OCI-LY1 (cell line): ENCODE measurements around the gene SLC51B.

Source experiments
- H2AFZ ChIP-seq: fragments of 200-600 bp; sonication (generic), shearing (Covaris generic); 2 replicates; pipeline ENCODE4 v1.6.0; 2014; ENCODE audit warnings: antibody characterized with exemption, mild to moderate bottlenecking, low read length
- H3F3A ChIP-seq: fragments of 200-600 bp; sonication (generic), shearing (Covaris generic); 2 replicates; pipeline ENCODE4 v1.6.0; 2014; ENCODE audit warnings: mild to moderate bottlenecking, antibody characterized with exemption, low read length, moderate library complexity; ENCODE audit not compliant: insufficient read depth
- H3K27ac ChIP-seq: fragments of 200-600 bp; sonication (generic); 2 replicates; pipeline ENCODE4 v1.5.1; 2014; ENCODE audit warnings: low read length, mixed run types, mild to moderate bottlenecking, low read depth; ENCODE audit not compliant: poor library complexity, severe bottlenecking
- H3K27me3 ChIP-seq: fragments of 200-600 bp; sonication (generic); 2 replicates; pipeline ENCODE4 v1.6.0; 2014; ENCODE audit warnings: antibody characterized with exemption, mild to moderate bottlenecking, low read length, moderate library complexity; ENCODE audit not compliant: insufficient read depth
- H3K36me3 ChIP-seq: fragments of 200-600 bp; sonication (generic); 2 replicates; pipeline ENCODE4 v1.6.1; 2014; ENCODE audit warnings: mild to moderate bottlenecking, antibody characterized with exemption, low read length, moderate library complexity, mixed read lengths; ENCODE audit not compliant: insufficient read depth
- H3K4me1 ChIP-seq: fragments of 200-600 bp; sonication (generic); 2 replicates; pipeline ENCODE4 v1.5.1; 2014; ENCODE audit warnings: mild to moderate bottlenecking, low read length, moderate library complexity; ENCODE audit not compliant: insufficient read depth, severe bottlenecking
- H3K4me2 ChIP-seq: fragments of 200-600 bp; sonication (generic), shearing (Covaris generic); 2 replicates; pipeline ENCODE4 v1.6.1; 2014; ENCODE audit warnings: low read length
- H3K4me3 ChIP-seq: fragments of 200-600 bp; sonication (generic); 2 replicates; pipeline ENCODE4 v1.5.1; 2014; ENCODE audit warnings: low read length, low read depth, mild to moderate bottlenecking, mixed read lengths; ENCODE audit not compliant: poor library complexity, severe bottlenecking
- H3K79me2 ChIP-seq: fragments of 200-600 bp; shearing (Covaris generic); 2 replicates; pipeline ENCODE4 v1.6.1; 2016; ENCODE audit warnings: mixed run types, low read length, mixed read lengths; ENCODE audit not compliant: insufficient read depth
- H3K9ac ChIP-seq: fragments of 200-600 bp; sonication (generic), shearing (Covaris generic); 2 replicates; pipeline ENCODE4 v1.6.1; 2014; ENCODE audit warnings: mild to moderate bottlenecking, low read length, mixed read lengths
- H3K9me2 ChIP-seq: fragments of 200-600 bp; sonication (generic), shearing (Covaris generic); 2 replicates; pipeline ENCODE4 v1.6.1; 2014; ENCODE audit warnings: low read depth, mild to moderate bottlenecking, low read length, mixed read lengths
- H3K9me3 ChIP-seq: fragments of 200-600 bp; shearing (Covaris generic); 2 replicates; pipeline ENCODE4 v1.6.1; 2014; ENCODE audit warnings: low read length, mixed read lengths
- H4K20me1 ChIP-seq: fragments of 200-600 bp; sonication (generic), shearing (Covaris generic); 2 replicates; pipeline ENCODE4 v1.6.0; 2016; ENCODE audit warnings: mild to moderate bottlenecking, low read length; ENCODE audit not compliant: insufficient read depth
- EZH2 ChIP-seq: fragments of 200-600 bp; sonication (generic), shearing (Covaris generic); IDR thresholded peaks from 2 replicates; pipeline ENCODE4 v1.8.0; 2017; ENCODE audit warnings: borderline replicate concordance, mixed run types, mild to moderate bottlenecking, antibody characterized with exemption, low read length, moderate library complexity, mixed read lengths
- TF ChIP-seq, protein P1 (sequence below): fragments of 200-600 bp; sonication (generic), shearing (Covaris generic); IDR thresholded peaks from 2 replicates; pipeline ENCODE4 v1.5.1; 2017; ENCODE audit warnings: mild to moderate bottlenecking, antibody characterized with exemption, low read length, moderate library complexity, mixed read lengths

SLC51B gene

DNA sequence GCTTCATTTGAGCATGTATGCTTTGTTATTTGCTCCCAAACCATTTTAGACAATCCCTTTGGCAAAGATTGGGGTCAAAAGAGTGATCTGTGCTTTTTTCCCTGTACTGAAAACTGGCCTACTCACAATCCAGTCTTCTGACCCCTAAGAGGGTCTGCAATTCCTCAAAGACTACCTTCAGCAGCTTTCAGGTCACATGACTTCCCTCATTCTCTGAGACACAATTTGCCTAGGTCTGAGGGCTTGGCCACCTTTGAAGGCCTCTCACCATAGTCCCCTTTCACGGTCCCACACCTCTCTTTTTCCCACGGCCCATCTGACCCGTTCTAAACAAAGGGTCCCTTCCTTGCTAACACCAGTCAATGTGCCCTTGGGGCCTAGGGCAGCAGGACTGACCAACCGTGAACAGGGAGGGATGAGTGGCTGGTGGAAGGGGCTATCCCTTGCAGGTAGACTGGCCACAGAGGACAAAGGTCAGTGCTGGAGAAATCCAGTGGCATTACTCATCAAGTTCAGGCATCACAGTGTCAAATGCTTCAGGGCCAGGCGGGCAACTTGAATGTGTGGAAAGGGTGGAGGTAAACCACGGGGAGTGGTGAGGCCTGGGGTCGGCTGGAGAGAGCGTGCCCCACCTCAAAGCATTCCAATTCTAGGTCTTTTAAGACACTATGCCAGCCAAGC lies 11.8 kb downstream of the SLC51B start:
- Histone ChIP-seq H3K4me3 (no peak overlapping the region), H3F3A (no peaks in the 10 kb centered on the region), H3K4me2 (no peak overlapping the region), H3K27ac (no peak overlapping the region), H2AFZ (no peak overlapping the region), H3K9ac (no peak overlapping the region), H4K20me1 (no peaks in the 10 kb centered on the region), H3K9me2 (no peaks in the 10 kb centered on the region), H3K9me3 (no peaks in the 10 kb centered on the region), H3K79me2 (no peaks in the 10 kb centered on the region), H3K4me1 (no peaks in the 10 kb centered on the region), H3K36me3 (no peaks in the 10 kb centered on the region), H3K27me3 (no peaks in the 10 kb centered on the region)
- TF ChIP-seq, protein P1, sequence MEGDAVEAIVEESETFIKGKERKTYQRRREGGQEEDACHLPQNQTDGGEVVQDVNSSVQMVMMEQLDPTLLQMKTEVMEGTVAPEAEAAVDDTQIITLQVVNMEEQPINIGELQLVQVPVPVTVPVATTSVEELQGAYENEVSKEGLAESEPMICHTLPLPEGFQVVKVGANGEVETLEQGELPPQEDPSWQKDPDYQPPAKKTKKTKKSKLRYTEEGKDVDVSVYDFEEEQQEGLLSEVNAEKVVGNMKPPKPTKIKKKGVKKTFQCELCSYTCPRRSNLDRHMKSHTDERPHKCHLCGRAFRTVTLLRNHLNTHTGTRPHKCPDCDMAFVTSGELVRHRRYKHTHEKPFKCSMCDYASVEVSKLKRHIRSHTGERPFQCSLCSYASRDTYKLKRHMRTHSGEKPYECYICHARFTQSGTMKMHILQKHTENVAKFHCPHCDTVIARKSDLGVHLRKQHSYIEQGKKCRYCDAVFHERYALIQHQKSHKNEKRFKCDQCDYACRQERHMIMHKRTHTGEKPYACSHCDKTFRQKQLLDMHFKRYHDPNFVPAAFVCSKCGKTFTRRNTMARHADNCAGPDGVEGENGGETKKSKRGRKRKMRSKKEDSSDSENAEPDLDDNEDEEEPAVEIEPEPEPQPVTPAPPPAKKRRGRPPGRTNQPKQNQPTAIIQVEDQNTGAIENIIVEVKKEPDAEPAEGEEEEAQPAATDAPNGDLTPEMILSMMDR: no peak
- no peak for TF ChIP-seq EZH2

DNA sequence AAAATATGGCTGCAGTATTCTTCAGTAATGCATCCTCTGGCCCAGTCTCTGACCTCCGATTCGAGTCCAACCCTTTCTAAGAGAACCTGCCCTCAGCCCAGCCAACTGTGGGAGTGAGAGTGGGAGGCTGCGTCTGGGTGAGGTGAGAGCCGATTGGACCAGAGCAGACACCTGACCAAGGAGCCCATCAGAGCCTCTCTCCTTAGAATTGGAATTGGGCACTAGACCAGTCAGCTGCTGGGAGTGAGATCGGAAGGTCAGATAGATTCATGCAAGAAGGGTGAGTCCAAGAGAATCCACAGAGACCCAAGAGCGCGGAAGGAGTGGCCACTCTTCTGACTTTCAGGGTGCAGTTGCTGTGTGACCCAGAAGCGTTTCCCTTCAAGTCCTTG lies 12.4 kb downstream of the SLC51B start:
- H3K79me2 ChIP-seq: no peaks in the 10 kb centered on the region
- H3K9me3 ChIP-seq: no peaks in the 10 kb centered on the region
- no peaks in the 10 kb centered on the region for H3F3A ChIP-seq
- H3K27ac ChIP-seq: no peak overlapping the region
- no peak overlapping the region for H3K4me3 ChIP-seq
- H3K9ac ChIP-seq: no peak overlapping the region
- H3K27me3 ChIP-seq: no peaks in the 10 kb centered on the region
- H3K36me3 ChIP-seq: no peaks in the 10 kb centered on the region
- H3K9me2 ChIP-seq: no peaks in the 10 kb centered on the region
- no peak overlapping the region for H2AFZ ChIP-seq
- TF ChIP-seq, protein P1: no peak
- no peak for TF ChIP-seq EZH2
- no peak overlapping the region for H3K4me2 ChIP-seq
- H3K4me1 ChIP-seq: no peaks in the 10 kb centered on the region
- H4K20me1 ChIP-seq: no peaks in the 10 kb centered on the region

DNA sequence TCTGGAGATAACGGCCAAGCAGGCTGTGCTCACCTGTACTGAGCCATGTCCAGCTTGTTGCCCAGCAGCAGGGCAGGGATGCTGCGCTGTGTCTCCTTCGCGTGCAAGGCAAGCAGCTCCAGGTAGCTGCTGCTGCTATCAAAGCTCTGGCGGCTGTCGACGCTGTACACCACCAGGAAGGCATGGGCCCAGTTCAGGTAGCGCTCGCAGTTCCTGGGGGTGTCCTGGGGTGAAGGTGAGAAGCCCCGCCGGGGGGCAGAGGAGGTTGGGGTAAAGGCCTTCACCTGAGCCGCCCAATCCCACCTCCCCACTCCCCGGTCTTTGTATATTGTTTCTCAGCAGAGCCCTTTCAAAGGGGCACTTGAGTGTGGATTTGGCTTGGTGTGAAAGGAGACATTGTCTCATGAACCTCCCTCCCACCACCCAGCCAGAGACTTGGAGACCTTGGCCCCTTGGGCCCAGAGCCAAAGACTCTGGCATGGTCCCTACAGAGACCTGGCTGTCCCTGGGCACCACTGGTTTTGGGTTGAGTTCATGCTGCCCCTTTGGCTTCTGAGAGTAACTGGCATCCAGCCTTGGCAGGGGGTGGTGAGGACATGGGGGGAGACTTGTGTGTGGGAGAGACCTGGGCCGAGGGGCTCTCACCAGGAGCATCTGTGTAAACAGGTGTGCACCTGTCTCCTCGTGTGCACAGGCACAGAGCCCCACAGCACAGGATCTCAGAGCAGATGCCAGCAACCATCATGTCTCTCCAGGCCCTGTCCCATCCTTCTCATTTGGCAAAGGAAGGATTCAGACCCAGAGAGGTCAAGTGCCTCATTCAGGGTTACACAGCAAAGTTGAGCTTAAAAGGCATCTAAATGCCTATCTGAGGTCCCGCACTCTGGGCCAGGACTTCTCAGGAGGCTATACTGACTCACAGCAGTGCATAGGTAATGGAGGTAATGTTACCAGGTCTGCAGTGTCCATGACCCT lies 13.5 kb downstream of the SLC51B start:
- H3K4me2 ChIP-seq: no peak overlapping the region
- no peaks in the 10 kb centered on the region for H3K36me3 ChIP-seq
- H3K4me1 ChIP-seq: no peaks in the 10 kb centered on the region
- no peak overlapping the region for H3K27ac ChIP-seq
- H3K9ac ChIP-seq: no peak overlapping the region
- no peak overlapping the region for H3K4me3 ChIP-seq
- H3K27me3 ChIP-seq: no peaks in the 10 kb centered on the region
- no peaks in the 10 kb centered on the region for H3K9me3 ChIP-seq
- H2AFZ ChIP-seq: no peak overlapping the region
- no peaks in the 10 kb centered on the region for H3K79me2 ChIP-seq
- no peak for TF ChIP-seq EZH2
- TF ChIP-seq, protein P1: no peak
- H4K20me1 ChIP-seq: no peaks in the 10 kb centered on the region
- H3F3A ChIP-seq: no peaks in the 10 kb centered on the region
- no peaks in the 10 kb centered on the region for H3K9me2 ChIP-seq
